IPS DF 4.7 (cell line): ENCODE data around the gene ADGRV1.

Source experiments
- DNase-seq: peaks from one replicate; pipeline ENCODE4 v3.0.0-alpha.2; 2013; ENCODE audit warnings: low spot score; ENCODE audit errors: extremely low read depth

The ADGRV1 gene

DNA sequence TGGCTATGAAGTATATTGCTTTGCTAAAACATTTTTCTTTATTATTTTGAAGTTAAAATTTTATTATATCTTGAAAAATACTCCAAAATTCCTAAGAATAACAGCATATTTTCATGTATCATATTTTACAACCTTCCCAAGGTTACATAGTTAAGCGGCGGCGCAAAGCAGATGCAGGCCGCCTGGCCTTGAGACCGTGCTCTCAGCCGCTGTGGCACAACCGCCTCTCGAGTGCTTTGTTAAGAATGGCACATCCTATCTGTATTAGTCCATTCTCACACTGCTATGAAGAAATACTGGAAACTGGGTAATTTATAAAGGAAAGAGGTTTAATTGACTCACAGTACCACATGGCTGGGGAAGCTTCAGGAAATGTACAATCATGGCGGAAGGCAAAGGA is 595.7 kb downstream of the ADGRV1 start:
- DNase-seq, result no peak

DNA sequence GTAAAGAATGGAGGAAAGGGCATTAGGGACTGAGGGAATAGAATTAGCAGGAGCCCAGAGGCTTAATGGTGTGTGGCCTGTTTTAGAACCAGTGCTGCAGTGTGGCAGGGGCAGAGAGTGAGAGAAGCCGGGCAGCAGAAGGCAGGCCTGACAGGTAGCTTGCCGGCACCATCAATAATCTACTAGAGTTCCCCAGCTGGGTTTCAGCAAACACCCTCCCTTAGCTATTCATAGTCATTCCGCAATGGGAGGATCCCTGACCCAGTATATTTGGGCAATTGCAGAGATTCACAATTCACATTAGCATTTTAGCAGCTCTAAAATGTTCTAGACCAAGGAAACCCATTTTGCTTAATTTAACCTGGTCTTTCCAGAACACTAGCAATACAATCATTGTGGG is 596.7 kb downstream of the ADGRV1 start:
- no peak for DNase-seq

DNA sequence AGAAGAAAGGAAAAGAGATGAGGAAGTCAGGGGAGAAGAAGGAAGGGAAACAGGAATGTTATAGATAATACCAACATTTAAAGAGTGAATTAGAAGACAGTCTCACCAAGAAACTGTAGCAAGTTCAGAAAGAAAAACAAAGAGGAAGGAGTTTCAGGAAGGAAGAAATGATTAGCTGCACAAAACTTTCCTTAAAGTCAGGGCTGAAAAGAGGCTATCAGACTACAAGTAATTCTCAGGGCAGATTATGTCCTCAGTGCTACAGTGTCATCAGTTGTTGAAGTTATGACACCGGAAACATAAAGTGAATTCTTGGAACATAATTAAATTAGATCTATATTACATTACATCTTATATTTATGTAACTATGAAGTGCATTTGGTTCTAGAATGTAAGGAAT is 597.6 kb downstream of the ADGRV1 start:
- no peak for DNase-seq

DNA sequence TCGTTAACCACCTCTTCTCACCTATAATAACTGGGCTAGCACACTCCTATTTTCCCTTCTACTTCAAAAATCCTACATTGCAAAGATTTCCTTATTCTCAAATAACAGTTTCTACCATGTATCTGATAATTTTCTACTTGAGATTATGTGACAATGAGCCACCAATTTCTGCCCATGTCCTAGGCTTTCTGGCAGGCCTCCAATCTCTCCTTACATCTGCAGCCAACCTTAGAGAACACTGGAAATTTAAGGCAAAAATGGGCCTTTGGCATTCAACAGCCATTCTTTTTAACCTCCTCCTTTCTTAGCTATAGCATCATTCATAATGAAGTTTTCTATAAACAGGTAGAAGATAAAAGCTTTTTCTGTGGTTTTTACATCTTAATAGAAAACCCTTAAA is 599.4 kb downstream of the ADGRV1 start:
- DNase-seq, result no peak

DNA sequence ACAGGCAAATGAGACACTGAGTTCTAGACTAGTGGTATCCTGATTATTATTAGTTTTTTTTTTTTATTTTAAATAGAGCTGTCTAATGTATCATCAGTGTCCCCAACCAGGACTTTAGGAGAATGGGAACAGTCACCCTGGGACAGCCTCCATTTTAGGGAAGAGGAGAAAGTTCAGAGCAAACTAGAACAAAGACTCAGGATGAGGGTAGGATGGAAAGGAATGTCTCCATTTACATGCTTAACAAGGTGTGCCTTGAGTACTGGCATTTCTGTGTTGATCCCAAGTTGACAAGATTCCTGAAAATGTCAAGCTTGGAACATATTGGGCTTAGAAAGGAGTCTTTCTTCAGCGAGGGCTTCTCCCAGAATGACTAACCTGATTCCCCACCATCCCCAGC is 601.0 kb downstream of the ADGRV1 start:
- no peak for DNase-seq

DNA sequence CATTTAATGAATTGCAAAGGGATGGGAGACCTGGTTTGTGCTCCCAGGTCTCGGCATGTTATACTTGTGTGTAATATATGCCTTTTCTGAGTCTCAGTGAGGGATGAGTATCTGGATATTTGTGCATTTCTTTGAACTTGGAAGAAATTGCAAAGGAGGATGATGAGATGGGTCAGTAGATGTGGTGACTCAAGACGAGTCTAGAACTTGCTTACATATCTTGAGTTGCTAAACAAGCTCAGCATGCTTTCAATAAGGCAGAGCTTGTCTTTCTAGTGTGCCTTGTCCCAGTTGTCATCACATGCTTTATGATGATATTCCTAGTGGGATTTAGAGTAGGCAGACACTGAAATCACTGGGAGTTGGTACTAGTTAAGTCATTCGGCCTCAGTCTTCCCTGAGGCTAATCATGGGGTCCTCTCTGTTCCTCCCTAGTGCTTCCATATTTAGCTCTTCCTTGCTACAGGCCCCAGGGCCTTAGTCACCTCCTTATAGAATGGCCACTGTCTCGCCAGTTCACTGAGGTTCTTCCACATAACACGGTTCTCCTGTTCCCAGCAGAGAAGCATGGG is 602.2 kb downstream of the ADGRV1 start:
- DNase-seq, result no peak

DNA sequence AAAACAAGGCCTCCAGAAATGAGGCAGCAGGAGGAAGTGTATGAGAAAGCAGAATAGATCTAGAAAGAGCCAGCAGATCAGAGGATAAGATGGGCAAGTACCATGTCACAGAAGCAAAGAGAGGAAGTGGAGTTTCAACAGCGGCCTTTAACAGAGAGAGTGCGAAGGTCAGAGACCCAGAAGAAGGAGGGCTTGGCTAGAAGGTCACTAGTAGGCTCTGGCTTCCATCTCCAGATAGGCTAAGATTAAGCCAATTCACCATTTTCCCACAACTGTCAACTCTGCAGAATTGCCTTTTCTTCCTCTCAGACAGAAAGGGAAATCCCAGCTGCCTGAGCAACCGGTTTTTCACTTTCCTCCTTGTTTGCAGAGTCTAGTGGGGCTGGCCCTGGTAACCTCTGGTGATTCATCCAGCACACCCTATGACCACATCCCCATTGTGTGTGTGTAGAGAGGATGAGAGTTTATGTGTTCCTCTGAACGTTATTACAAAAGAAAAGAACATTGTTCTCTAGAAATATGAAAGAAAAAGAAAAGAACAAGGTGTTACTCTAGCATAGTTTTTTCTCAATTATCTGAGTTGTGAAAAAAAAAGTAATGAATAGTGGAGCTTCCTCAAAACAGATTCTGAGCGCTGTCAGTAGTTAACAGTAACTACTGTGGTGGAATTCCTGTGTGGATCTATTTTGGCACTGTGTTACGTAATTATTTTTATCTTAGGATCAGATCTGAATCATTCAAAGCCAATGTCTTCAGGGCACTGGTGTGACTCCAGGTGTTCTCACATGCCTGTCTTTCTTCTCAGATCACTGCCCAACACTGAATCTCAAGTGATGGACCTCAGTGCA is 604.2 kb downstream of the ADGRV1 start:
- DNase-seq, result no peak

DNA sequence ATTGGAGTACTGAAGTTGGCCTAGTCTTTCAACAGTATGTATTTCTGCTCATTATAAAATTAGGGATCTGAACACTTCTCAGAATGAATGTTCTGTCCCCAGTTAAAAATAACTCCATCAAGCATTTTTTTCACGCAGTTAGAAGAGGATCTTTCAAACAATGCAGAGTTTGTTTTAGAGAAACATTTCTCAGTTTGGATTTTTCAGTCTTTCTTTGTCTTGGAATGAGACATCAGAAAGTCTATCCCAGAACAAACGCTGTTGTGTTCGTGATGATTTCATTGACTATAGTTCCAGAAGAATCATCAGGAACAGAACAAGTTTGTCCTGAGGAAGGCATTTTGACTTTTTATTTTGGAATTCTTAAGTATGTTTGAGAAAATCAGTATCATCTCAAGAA is 605.8 kb downstream of the ADGRV1 start:
- no peak for DNase-seq

DNA sequence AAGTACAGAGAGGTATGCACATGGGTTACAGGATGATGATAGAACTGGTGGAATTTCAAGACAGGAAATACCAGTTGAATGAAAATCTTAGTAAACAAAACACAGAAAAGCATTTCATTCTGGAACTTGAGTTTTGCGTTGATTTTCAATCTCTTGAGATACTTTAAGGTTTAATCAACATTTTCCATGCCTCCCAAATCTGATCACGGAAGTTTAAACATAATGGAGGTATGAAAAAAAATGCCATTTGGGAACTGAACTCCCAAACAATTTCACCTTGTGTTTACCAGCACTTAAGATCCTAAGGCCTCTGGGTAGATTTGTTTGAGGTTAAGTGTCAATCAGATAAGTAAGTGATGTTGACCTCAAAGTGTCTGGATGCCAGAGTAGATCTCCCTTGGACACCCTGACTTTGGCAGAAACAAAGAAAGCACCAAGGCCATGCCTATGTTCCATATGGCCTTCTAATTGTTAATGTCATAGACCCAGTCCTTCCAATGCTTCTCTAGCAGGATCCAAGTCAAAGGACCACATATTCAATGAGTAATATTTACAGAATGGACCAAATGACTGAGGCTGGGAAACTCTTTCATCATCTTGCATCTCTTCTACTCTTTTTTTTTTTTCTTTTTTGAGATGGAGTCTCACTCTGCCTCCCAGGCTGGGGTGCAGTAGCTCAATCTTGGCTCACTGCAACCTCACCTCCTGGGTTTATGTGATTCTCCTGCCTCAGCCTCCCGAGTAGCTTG is 607.6 kb downstream of the ADGRV1 start:
- no peak for DNase-seq

DNA sequence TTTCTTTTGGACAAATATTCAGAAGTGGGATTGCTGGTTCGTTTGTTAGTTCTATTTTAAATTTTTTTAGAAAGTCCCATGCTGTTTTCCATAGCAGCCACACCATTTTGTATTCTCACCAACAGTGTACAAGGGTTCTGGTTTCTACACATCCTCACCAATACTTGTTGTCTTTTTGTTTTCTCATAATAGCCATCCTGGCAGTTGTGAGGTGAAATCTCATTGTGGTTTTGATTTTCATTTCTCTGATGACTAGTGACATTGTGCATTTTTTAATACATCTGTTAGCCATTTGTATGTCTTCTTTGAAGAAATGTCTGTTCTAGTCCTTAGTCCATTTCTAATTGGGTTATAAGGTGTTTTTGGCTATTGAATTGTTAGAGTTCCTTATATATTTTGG is 610.3 kb downstream of the ADGRV1 start:
- DNase-seq, result no peak

DNA sequence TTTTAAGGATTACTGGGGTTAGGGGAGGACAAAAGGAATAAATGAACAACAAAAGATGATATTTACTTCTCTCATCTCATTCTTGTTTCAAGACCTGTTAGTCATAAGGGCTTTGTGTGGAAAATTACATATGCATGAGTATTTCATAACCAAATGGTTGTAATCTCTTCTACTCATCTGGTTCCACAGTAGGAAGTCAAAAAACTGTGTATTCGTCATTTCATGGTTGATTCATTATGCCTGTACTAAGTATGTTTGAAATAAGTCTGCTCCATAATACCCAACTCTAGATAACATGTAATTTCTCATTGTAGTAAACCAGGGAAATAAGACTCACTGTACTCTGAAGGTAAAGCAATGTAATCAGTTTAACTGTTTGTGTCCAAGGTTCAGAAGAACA is 611.7 kb downstream of the ADGRV1 start:
- no peak for DNase-seq

DNA sequence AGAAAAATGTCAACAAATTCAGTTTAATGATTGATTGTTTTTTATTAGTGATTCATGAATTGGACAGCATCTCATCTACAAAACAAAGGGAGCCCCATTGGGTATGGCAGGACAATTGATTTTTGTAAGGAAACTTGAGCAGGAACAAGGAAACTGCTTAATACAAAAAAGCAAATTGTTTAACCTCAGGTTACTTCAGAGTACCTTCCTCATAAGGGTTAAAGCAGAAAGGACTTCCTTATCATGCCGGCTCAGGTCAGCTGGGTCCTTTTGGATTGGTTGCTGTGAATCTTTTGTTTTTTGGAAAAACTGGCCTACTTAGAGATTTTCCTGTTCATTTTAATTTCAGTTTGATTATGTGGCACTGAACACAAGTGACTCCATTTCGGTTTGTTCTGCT is 612.7 kb downstream of the ADGRV1 start:
- no peak for DNase-seq

DNA sequence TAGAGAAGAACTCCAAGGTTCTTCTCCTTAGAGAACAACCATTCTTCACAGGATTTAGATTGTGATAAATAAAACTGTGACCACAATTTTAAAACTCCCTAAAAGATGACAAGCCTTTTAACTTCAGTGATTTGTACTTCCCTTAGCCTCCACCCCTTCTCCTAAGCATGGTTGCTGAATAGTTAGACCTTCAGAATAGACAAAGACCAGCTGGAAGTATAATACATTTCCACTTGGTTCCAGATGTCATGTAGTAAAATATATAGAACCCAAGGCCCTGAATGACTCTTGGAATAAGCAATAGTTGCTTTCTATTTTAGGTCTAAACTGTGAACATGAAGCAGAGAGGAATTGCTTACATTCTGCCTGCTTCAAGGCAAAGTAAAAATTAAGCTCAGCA is 615.8 kb downstream of the ADGRV1 start:
- DNase-seq, result no peak

DNA sequence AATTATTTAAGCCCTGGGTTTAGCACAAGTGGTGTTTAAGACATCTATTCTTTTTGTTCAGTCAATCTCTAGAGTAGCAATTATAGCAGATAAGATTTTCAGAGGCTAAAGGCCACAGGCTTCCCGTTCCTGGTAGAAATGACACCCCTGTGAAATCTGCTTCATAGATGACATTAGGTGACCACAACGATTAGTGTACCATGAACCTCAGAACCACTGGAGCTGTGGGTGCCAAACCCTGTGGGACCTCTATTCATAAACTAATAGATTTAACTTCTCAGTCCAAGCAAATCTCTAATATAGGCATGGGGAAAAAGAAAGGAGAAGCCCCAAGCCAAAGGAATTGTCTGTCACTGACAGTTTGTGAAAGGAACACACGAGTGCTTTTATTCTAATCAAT is 617.1 kb downstream of the ADGRV1 start:
- no peak for DNase-seq

DNA sequence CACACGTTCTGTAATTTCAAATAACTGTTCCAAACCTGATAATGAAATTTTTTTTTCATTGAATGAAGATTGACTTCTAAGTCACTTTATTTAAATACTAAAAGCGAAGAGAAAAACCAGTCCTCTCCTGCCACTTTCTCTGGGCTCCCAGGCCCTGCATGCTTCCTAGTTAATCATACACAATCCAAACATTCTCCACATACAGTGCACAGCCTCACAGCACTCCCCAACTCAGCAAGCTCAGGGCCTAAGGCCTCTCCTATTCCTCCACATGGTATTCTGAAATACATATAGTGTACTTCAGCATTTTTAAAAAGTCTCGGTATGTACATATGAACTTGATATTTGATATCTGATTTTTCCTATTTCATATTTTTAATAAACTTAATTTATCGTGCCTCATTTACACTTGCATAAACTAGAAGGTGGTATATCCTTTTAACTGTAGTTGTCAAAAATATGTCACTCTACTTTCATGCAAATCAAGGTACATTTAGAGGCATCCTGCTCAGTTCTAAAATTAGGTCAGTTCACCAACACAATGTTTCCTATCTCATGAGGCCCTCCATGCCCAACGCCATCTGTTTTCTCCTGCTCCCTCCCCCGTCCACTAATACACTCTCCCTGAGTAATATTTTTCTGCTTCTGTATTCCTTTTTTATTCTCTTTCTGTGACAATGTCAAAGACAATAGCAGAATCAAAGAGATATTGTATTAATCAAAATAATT is 617.9 kb downstream of the ADGRV1 start:
- DNase-seq, result no peak

DNA sequence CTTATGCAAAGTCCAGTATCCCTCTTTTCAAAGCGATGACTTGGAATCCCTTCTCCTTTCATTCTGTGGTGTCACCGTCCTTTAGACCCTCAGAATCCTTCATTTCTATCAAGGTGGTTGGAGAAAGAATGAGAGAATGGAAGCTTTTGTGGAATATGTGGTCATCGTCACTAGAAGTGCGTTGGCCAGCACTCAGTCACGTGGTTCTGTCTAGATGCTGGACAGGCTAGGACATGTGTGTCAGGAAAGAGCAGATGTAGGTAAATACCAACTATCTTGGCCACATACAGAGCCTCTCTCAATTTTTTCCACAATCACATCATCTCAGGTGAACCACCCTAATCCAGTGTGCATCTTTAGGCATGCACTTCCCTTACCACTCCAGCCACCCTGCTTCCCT is 618.5 kb downstream of the ADGRV1 start:
- no peak for DNase-seq

DNA sequence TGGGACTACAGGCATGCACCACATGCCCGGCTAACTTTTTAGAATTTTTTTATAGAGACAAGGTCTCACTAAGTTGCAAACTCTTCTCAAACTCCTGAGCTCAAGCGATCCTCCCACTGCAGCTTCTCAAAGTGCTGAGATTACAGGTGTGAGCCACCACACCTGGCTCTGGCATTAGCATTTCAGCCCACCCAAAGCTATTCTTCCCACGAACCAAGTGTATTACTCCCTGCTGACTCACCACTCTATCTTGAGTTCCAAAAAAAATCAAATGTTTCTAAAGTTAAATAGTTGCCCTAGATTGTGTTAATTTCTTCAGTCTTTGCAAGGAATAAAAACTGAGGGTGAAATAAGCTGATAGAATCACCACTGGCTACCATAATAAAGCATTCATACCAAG is 619.0 kb downstream of the ADGRV1 start:
- no peak for DNase-seq

DNA sequence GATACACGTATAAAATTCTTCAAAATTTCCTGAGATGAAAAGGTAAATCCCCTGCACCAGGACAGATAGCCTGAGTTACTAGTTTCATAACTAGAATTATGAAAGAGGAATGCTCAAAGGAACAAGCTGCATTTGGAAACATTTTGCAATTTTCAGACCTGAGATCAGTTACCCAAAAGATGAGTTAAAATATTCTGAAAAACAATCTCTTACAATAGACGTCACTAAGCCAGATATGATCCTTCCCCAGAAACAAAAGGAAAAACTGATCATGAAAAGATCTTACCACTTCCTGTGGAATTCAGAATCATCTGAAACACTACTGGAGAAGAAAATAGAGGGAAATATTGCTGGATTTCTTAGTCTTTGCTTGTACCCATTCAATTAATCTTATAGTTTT is 619.9 kb downstream of the ADGRV1 start:
- DNase-seq, result no peak

DNA sequence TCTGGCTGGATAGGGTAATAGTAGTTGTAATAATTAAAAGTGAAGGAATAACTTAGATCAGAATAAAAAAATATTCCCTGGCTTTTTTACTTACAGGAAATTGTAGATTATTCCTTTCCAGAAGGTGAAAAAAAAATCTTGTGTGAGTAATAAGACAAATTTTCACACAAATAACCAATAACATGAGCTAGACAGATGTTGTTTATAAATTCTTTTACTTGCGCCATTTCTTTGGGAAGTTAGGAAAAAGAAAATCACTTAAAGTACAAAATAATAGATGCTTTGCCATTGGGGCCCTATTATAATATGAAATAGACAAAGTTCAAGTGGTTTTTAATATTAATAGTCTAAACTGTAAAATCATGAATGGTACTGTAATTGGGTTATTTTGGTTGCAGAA is 620.4 kb downstream of the ADGRV1 start:
- no peak for DNase-seq

DNA sequence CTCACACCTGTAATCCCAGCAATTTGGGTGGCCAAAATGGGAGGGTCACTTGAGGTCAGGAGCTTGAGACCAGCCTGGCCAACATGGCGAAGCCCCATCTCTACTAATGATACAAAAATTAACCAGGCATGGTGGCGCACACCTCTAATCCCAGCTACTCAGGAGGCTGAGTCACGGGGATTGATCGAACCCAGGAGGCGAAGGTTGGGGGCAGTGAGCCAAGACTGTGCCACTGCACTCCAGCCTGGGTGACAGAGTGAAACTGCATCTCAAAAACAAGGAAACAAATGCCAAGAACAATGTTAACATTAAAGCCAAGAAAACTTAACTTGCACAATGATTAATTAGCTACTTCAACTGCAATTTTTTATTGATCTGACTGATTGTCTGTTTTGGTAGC is 621.9 kb downstream of the ADGRV1 start:
- no peak for DNase-seq

DNA sequence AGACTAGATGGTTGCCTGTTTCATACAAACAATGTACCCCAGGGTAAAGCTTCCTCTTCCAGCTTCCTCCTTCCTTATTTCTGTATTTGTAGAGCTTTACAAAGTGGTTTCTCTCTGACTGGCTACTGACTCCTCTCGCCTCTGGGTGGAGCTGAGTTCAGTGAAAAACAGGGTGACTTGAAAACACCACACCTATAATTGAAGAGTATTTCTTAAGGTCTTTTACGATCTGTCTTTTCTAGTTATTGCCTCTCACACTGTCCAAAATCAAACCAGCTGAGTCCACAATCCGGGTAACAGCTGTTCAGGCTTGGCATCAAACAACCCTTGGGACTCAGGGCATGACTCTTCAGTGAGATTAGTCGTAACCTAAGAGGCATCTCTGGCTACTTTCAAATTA is 624.2 kb downstream of the ADGRV1 start:
- no peak for DNase-seq

DNA sequence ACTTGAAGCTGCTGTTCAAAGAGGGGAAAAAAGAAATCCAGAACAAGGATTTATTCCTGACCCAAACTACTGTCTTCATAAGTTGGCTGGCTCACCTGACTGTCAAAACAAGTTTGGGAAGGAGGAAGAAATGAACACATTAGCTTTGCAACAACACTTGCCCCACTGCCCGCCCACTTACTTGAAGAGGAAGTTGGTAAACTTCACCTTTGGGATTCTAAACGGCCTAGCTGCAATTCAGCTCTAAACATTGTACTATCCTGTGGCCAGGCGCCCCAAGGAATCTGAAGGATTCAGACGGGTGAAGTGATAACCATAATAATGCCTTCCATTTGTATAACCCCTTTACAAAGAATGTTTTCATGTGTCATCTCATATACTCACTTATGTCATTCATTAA is 625.1 kb downstream of the ADGRV1 start:
- no peak for DNase-seq
